ENCODE measurements around the gene EYS.

Gene EYS

GRCh38 chr6:63677282-63677681 is 2029.7 kb downstream of the EYS start:
- TF ChIP-seq POLR2AphosphoS5 (IDR thresholded peaks at IDR 0.05; ENCODE audit: low read depth, low read length) (no peak), FOXP2 (optimal IDR thresholded peaks at IDR 0.05; ENCODE audit: borderline replicate concordance, extremely low read depth, extremely low read length, insufficient read depth) (no peak), REST (IDR thresholded peaks at IDR 0.05; ENCODE audit: insufficient read depth in 1 of 2, low read depth in 2 of 2, low read length in 2 of 2) (no peak), SIN3A (IDR thresholded peaks at IDR 0.05; ENCODE audit: borderline replicate concordance, insufficient read depth, low read length) (no peak), TAF1 (IDR thresholded peaks at IDR 0.05; ENCODE audit: borderline replicate concordance, insufficient read depth, low read length) (no peak)

- TF ChIP-seq SIN3A (IDR thresholded peaks at IDR 0.05; ENCODE audit: borderline replicate concordance, insufficient read depth, low read length) (no peak), FOXP2 (optimal IDR thresholded peaks at IDR 0.05; ENCODE audit: borderline replicate concordance, extremely low read depth, extremely low read length, insufficient read depth) (no peak), POLR2AphosphoS5 (IDR thresholded peaks at IDR 0.05; ENCODE audit: low read depth, low read length) (no peak), REST (IDR thresholded peaks at IDR 0.05; ENCODE audit: insufficient read depth in 1 of 2, low read depth in 2 of 2, low read length in 2 of 2) (no peak), TAF1 (IDR thresholded peaks at IDR 0.05; ENCODE audit: borderline replicate concordance, insufficient read depth, low read length) (no peak)
These were observed 2030.5 kb downstream of the EYS start for GRCh38 chr6:63676412-63677114.

- TF ChIP-seq POLR2AphosphoS5 (IDR thresholded peaks at IDR 0.05; ENCODE audit: low read depth, low read length) (no peak), SIN3A (IDR thresholded peaks at IDR 0.05; ENCODE audit: borderline replicate concordance, insufficient read depth, low read length) (no peak), FOXP2 (optimal IDR thresholded peaks at IDR 0.05; ENCODE audit: borderline replicate concordance, extremely low read depth, extremely low read length, insufficient read depth) (no peak), REST (IDR thresholded peaks at IDR 0.05; ENCODE audit: insufficient read depth in 1 of 2, low read depth in 2 of 2, low read length in 2 of 2) (no peak), TAF1 (IDR thresholded peaks at IDR 0.05; ENCODE audit: borderline replicate concordance, insufficient read depth, low read length) (no peak)
These were observed 2031.9 kb downstream of the EYS start for GRCh38 chr6:63675138-63675537.

- TF ChIP-seq POLR2AphosphoS5 (IDR thresholded peaks at IDR 0.05; ENCODE audit: low read depth, low read length), result no peak
- no peak for TF ChIP-seq TAF1 (IDR thresholded peaks at IDR 0.05; ENCODE audit: borderline replicate concordance, insufficient read depth, low read length)
- TF ChIP-seq FOXP2 (optimal IDR thresholded peaks at IDR 0.05; ENCODE audit: borderline replicate concordance, extremely low read depth, extremely low read length, insufficient read depth), result no peak
- TF ChIP-seq REST (IDR thresholded peaks at IDR 0.05; ENCODE audit: insufficient read depth in 1 of 2, low read depth in 2 of 2, low read length in 2 of 2), result no peak
- TF ChIP-seq SIN3A (IDR thresholded peaks at IDR 0.05; ENCODE audit: borderline replicate concordance, insufficient read depth, low read length), result no peak
These were observed 2032.4 kb downstream of the EYS start for GRCh38 chr6:63674635-63675034.
